K562 (cell line): ENCODE measurements around the gene STIL. TPM values are rescaled to one million over a fixed set of nuclear protein-coding genes. Genes with fewer than 3 reads are reported as not detected.

Experiments used
- CBFA2T2 ChIP-seq: fragments of 450-650 bp; conservative IDR thresholded peaks from 2 replicates; pipeline ENCODE4 v1.6.1; 2017; ENCODE audit warnings: mild to moderate bottlenecking
- GABPA ChIP-seq: fragments of 200-800 bp; sonication (Bioruptor generic); conservative IDR thresholded peaks from 2 replicates; pipeline ENCODE4 v1.6.1; 2016; ENCODE audit warnings: low read depth, missing genetic modification characterization, missing compliant biosample characterization
- JUND ChIP-seq, 2 experiments: IDR thresholded peaks; 2 replicates in 1 of 2; 3 replicates in 1 of 2; pipeline ENCODE4 v1.6.1; 2011; ENCODE audit warnings: borderline replicate concordance in 2 of 2, low read depth in 2 of 2, low read length in 2 of 2, improper control_type of control experiment in 1 of 2, missing biosample characterization in 1 of 2, missing genetic modification characterization in 1 of 2, missing genetic modification reagents in 1 of 2
- MEF2D ChIP-seq: conservative IDR thresholded peaks from 2 replicates; pipeline ENCODE4 v1.6.1; 2016; ENCODE audit warnings: low read depth, missing genetic modification characterization, missing compliant biosample characterization
- MYNN ChIP-seq, 2 experiments: sonication (generic); formaldehyde crosslinking in 1 of 2; IDR thresholded peaks; 2 replicates each; pipeline versions ENCODE4 v1.5.0 to v1.6.1; 2016 to 2020; ENCODE audit warnings: antibody characterized with exemption in 1 of 2, missing genetic modification reagents in 1 of 2
- NR1H2 ChIP-seq: sonication (generic); formaldehyde crosslinking; IDR thresholded peaks from 2 replicates; pipeline ENCODE4 v1.4.0; 2020; ENCODE audit warnings: mild to moderate bottlenecking, missing genetic modification reagents
- NR2F6 ChIP-seq: fragments of 450-650 bp; formaldehyde crosslinking; IDR thresholded peaks from 2 replicates; pipeline ENCODE4 v1.4.0; 2020; ENCODE audit warnings: mild to moderate bottlenecking
- RBM22 ChIP-seq: fragments of 200-400 bp; formaldehyde crosslinking; IDR thresholded peaks from 2 replicates; pipeline ENCODE4 v1.6.1; 2018; ENCODE audit warnings: low read length, low read depth; ENCODE audit not compliant: poor library complexity, severe bottlenecking
- SNIP1 ChIP-seq: fragments of 450-650 bp; IDR thresholded peaks from 2 replicates; pipeline ENCODE4 v1.7.1; 2017; ENCODE audit warnings: low read depth, mild to moderate bottlenecking
- STAT6 ChIP-seq: sonication (generic); formaldehyde crosslinking; IDR thresholded peaks from 2 replicates; pipeline ENCODE4 v1.8.1; 2023; ENCODE audit warnings: mild to moderate bottlenecking, missing genetic modification reagents
- TEAD1 ChIP-seq, 2 experiments: fragments of 450-650 bp in 1 of 2; sonication (generic) in 1 of 2; formaldehyde crosslinking; IDR thresholded peaks; 2 replicates each; pipeline versions ENCODE4 v1.4.0 to v1.8.0; 2020 to 2022; ENCODE audit warnings: mild to moderate bottlenecking in 2 of 2, missing genetic modification reagents in 1 of 2
- ZNF124 ChIP-seq: sonication (generic); formaldehyde crosslinking; IDR thresholded peaks from 2 replicates; pipeline ENCODE4 v1.8.1; 2022; ENCODE audit warnings: missing genetic modification reagents
- ZNF146 ChIP-seq: IDR thresholded peaks from one replicate; pipeline ENCODE4 v1.6.1; 2018; ENCODE audit warnings: missing compliant biosample characterization; ENCODE audit not compliant: unreplicated experiment
- ZNF197 ChIP-seq: fragments of 200-800 bp; sonication (Bioruptor generic); IDR thresholded peaks from 2 replicates; pipeline ENCODE4 v1.6.1; 2016; ENCODE audit warnings: low read depth, missing genetic modification characterization, missing compliant biosample characterization
- ZNF347 ChIP-seq: fragments of 450-650 bp; formaldehyde crosslinking; IDR thresholded peaks from 2 replicates; pipeline ENCODE4 v1.4.0; 2020; ENCODE audit warnings: low read depth, mild to moderate bottlenecking, moderate library complexity
- ZNF395 ChIP-seq: fragments of 200-800 bp; sonication (Bioruptor generic); IDR thresholded peaks from 2 replicates; pipeline ENCODE4 v1.6.1; 2017; ENCODE audit warnings: missing genetic modification characterization, missing compliant biosample characterization
- ZNF408 ChIP-seq: fragments of 250-450 bp; sonication (Bioruptor Pico); IDR thresholded peaks from 2 replicates; pipeline ENCODE4 v1.4.0; 2020; ENCODE audit warnings: low read depth, mild to moderate bottlenecking, moderate library complexity
- ZNF592 ChIP-seq: fragments of 450-650 bp; IDR thresholded peaks from 2 replicates; pipeline ENCODE4 v1.6.1; 2017; ENCODE audit warnings: antibody characterized with exemption, mild to moderate bottlenecking
- ZNF766 ChIP-seq: fragments of 200-800 bp; sonication (Bioruptor generic); conservative IDR thresholded peaks from 2 replicates; pipeline ENCODE4 v1.6.1; 2016; ENCODE audit warnings: missing genetic modification characterization, missing compliant biosample characterization
- polyA plus RNA-seq, 8 experiments: library from polyadenylated mRNA; depleted of rRNA in 4 of 8; stranded (reverse) in 5 of 8; unstranded in 3 of 8; fragments of >200 nt; fragmentation: Nextera tagmentation in 2 of 8; fragmentation: Illumina TruSeq in 1 of 8; extraction: Ambion mirVana in 2 of 8; extraction: Trizol in 1 of 8; gene quantifications; 2 replicates each; pipeline versions ENCODE4 v1.2.1 to v1.2.3, GENCODE V29; 2011 to 2014; ENCODE audit warnings: inconsistent platforms in 1 of 8, missing spikeins in 1 of 8
- total RNA-seq, 7 experiments: library from RNA; depleted of rRNA in 6 of 7; stranded (reverse); fragments of >200 nt in 6 of 7; fragmentation: Illumina TruSeq in 2 of 7; extraction: Trizol in 2 of 7; gene quantifications; 2 replicates each; pipeline versions ENCODE4 v1.2.1 to v1.2.3, GENCODE V29; 2011 to 2021; ENCODE audit warnings: low replicate concordance in 1 of 7

Gene STIL
- total and polyA plus RNA-seq, 9 of the 15 experiments (the other 6 are each of a cell fraction or from before 2014, with no cell fraction given): 10.5 to 77.4 (median 39.6) TPM

GRCh38 chr1:47213230-47213963 lies 100.5 kb downstream of the STIL start (continued):
- TF ChIP-seq ZNF197 (CRISPR knock-in tag): no peak
- no peak for TF ChIP-seq ZNF395
- TF ChIP-seq CBFA2T2: peak; percentile 58
- no peak; the same call in 1 of the 2 replicates for TF ChIP-seq GABPA (tag)
- TF ChIP-seq MEF2D: 0 out of 2 replicates have a peak, but pooled peaks have one; percentile 12
- TF ChIP-seq MYNN (IDR thresholded peaks at IDR 0.05): peak; percentile 81
- no peak for TF ChIP-seq MYNN (CRISPR knock-in tag; IDR thresholded peaks at IDR 0.05)
- 0 out of 2 replicates have a peak, but pooled peaks have one; percentile 67 for TF ChIP-seq ZNF766 (CRISPR knock-in tag)
- TF ChIP-seq ZNF347 (CRISPR knock-in tag): no peak
- no peak for TF ChIP-seq NR1H2 (CRISPR knock-in tag)
- TF ChIP-seq RBM22: no peak
- TF ChIP-seq JUND (IDR thresholded peaks at IDR 0.05; ENCODE audit: borderline replicate concordance, low read depth, low read length): no peak
- peak; percentile 23; the same call in 2 of the 3 replicates for TF ChIP-seq JUND (tag; IDR thresholded peaks at IDR 0.05; ENCODE audit: borderline replicate concordance, low read depth, low read length)
- TF ChIP-seq NR2F6 (CRISPR knock-in tag): no peak
- TF ChIP-seq ZNF408: no peak
- TF ChIP-seq SNIP1: no peak
- no peak for TF ChIP-seq STAT6 (CRISPR knock-in tag)
- TF ChIP-seq TEAD1 (CRISPR knock-in tag; IDR thresholded peaks at IDR 0.05): no peak
- TF ChIP-seq ZNF592: peak; percentile 82
- TF ChIP-seq ZNF124 (CRISPR knock-in tag): no peak
- no peak for TF ChIP-seq ZNF146 (CRISPR knock-in tag)
